ENCODE measurements around the gene AR. TPM values are rescaled to one million over a fixed set of nuclear protein-coding genes. Genes with fewer than 3 reads are reported as not detected.

The AR gene
- total RNA-seq, 2 experiments from 2014 or later: not detected

GRCh38 chrX:67619253-67619652 is 75.4 kb downstream of the AR start:
- no peaks in the 10 kb centered on the region for H3K4me1 ChIP-seq (ENCODE audit: insufficient read depth, low read length)
- H3K4me3 ChIP-seq (ENCODE audit: low read length): no peak overlapping the region
- peak in 1 of 14 experiments; percentile 2 for DNase-seq
- ATAC-seq (ENCODE audit: poor library complexity): no peak
- Mint-ChIP-seq H3K27me3 (no peaks in the 10 kb centered on the region), H3K36me3 (ENCODE audit: low read depth) (no peaks in the 10 kb centered on the region), H3K4me1 (ENCODE audit: low read depth) (no peaks in the 10 kb centered on the region), H3K27ac (no peak overlapping the region), H3K4me3 (no peak overlapping the region), H3K9me3 (peaks cover 2% of the 10 kb centered on the region)
- peaks cover 0 to 5% of the 10 kb centered on the region in 2 experiments for H3K9me3 ChIP-seq (ENCODE audit: control insufficient read depth in 1 of 2, insufficient read depth in 1 of 2, low read length in 2 of 2)
- CTCF ChIA-PET: no interaction called here
- H3K36me3 ChIP-seq (ENCODE audit: insufficient read depth, low read length): no peaks in the 10 kb centered on the region
- POLR2A ChIA-PET: no interaction called here
- H3K27ac ChIP-seq (ENCODE audit: low read depth in 1 of 2, low read length in 2 of 2): no peak overlapping the region
- intact Hi-C loops (cut with DNase I, micrococcal nuclease): no loop called here
- TF ChIP-seq CTCF (IDR thresholded peaks at IDR 0.05): no peak
- no peaks in the 10 kb centered on the region for H3K27me3 ChIP-seq (ENCODE audit: control insufficient read depth in 1 of 2, insufficient read depth in 2 of 2, low read length in 2 of 2)

GRCh38 chrX:67622053-67622585 is 78.3 kb downstream of the AR start:
- Histone ChIP-seq H3K4me1 (ENCODE audit: insufficient read depth, low read length) (no peaks in the 10 kb centered on the region), H3K27ac (ENCODE audit: low read depth in 1 of 2, low read length in 2 of 2) (no peak overlapping the region), H3K27me3 (ENCODE audit: control insufficient read depth in 1 of 2, insufficient read depth in 2 of 2, low read length in 2 of 2) (no peaks in the 10 kb centered on the region), H3K4me3 (ENCODE audit: low read length) (no peak overlapping the region), H3K36me3 (ENCODE audit: insufficient read depth, low read length) (no peaks in the 10 kb centered on the region), H3K9me3 (ENCODE audit: control insufficient read depth in 1 of 2, insufficient read depth in 1 of 2, low read length in 2 of 2) (no peaks in the 10 kb centered on the region)
- no peak for TF ChIP-seq CTCF (IDR thresholded peaks at IDR 0.05)
- no peaks in the 10 kb centered on the region for H3K36me3 Mint-ChIP-seq (ENCODE audit: low read depth)
- no peak overlapping the region for H3K4me3 Mint-ChIP-seq
- DNase-seq (no peak), ATAC-seq (ENCODE audit: poor library complexity) (no peak)
- ChIA-PET POLR2A (no interaction called here), CTCF (no interaction called here)
- no peak overlapping the region for H3K27ac Mint-ChIP-seq
- peaks cover 2% of the 10 kb centered on the region for H3K9me3 Mint-ChIP-seq
- intact Hi-C loops (cut with DNase I, micrococcal nuclease): no loop called here
- no peaks in the 10 kb centered on the region for H3K4me1 Mint-ChIP-seq (ENCODE audit: low read depth)
- no peaks in the 10 kb centered on the region for H3K27me3 Mint-ChIP-seq

- Mint-ChIP-seq H3K27me3 (no peaks in the 10 kb centered on the region), H3K9me3 (peaks cover 2% of the 10 kb centered on the region), H3K36me3 (ENCODE audit: low read depth) (no peaks in the 10 kb centered on the region), H3K4me3 (no peak overlapping the region), H3K27ac (no peak overlapping the region), H3K4me1 (ENCODE audit: low read depth) (no peaks in the 10 kb centered on the region)
- TF ChIP-seq CTCF (IDR thresholded peaks at IDR 0.05): no peak
- no peaks in the 10 kb centered on the region for H3K36me3 ChIP-seq (ENCODE audit: insufficient read depth, low read length)
- CTCF ChIA-PET: no interaction called here
- H3K4me1 ChIP-seq (ENCODE audit: insufficient read depth, low read length): no peaks in the 10 kb centered on the region
- DNase-seq (no peak), ATAC-seq (ENCODE audit: poor library complexity) (no peak)
- no peaks in the 10 kb centered on the region for H3K27me3 ChIP-seq (ENCODE audit: control insufficient read depth in 1 of 2, insufficient read depth in 2 of 2, low read length in 2 of 2)
- POLR2A ChIA-PET: no interaction called here
- H3K27ac ChIP-seq (ENCODE audit: low read depth in 1 of 2, low read length in 2 of 2): no peak overlapping the region
- intact Hi-C loops (cut with DNase I, micrococcal nuclease): no loop called here
- no peaks in the 10 kb centered on the region for H3K9me3 ChIP-seq (ENCODE audit: control insufficient read depth in 1 of 2, insufficient read depth in 1 of 2, low read length in 2 of 2)
- H3K4me3 ChIP-seq (ENCODE audit: low read length): no peak overlapping the region
These were observed 80.5 kb downstream of the AR start for GRCh38 chrX:67624325-67624724.

All from CD4-positive, alpha-beta T cell (primary cell).